ENCODE results near the gene DDIT4.
"Not testable (repeated sequence)": the region's sequence is repeated elsewhere in the genome, so short reads cannot be mapped to it uniquely, and the experiment has no call there.

The DDIT4 gene

GRCh38 chr10:72267819-72268399 lies 5.8 kb upstream of the DDIT4 start:
- no peak for DNase-seq (ENCODE audit: low read depth in 1 of 2, low spot score in 1 of 2)
- H3K27me3 ChIP-seq (ENCODE audit: insufficient read depth, poor library complexity, severe bottlenecking): no peaks in the 10 kb centered on the region
- H3K4me3 ChIP-seq (replicated peaks; ENCODE audit: insufficient read depth, low read length): no peak overlapping the region
- TF ChIP-seq SPI1 (IDR thresholded peaks at IDR 0.05; ENCODE audit: borderline replicate concordance, low read depth): no peak
- no peak for TF ChIP-seq GABPA (IDR thresholded peaks at IDR 0.05; ENCODE audit: low read depth)
- no peak for TF ChIP-seq CTCF (IDR thresholded peaks at IDR 0.05; ENCODE audit: insufficient read depth, low read length)
- TF ChIP-seq REST (IDR thresholded peaks at IDR 0.05; ENCODE audit: insufficient replicate concordance, low read depth): no peak
- TF ChIP-seq POLR2AphosphoS5 (IDR thresholded peaks at IDR 0.05; ENCODE audit: low read depth): no peak
- H3K27ac ChIP-seq (replicated peaks): no peak overlapping the region

GRCh38 chr10:72268475-72269200 lies 5.1 kb upstream of the DDIT4 start:
- DNase-seq (ENCODE audit: low read depth in 1 of 2, low spot score in 1 of 2); H3K27ac ChIP-seq (replicated peaks); H3K4me3 ChIP-seq (replicated peaks; ENCODE audit: insufficient read depth, low read length); H3K27me3 ChIP-seq (ENCODE audit: insufficient read depth, poor library complexity, severe bottlenecking): not testable (repeated sequence)

- no peak for TF ChIP-seq CTCF (IDR thresholded peaks at IDR 0.05; ENCODE audit: insufficient read depth, low read length)
- TF ChIP-seq GABPA (IDR thresholded peaks at IDR 0.05; ENCODE audit: low read depth): no peak
- TF ChIP-seq POLR2AphosphoS5 (IDR thresholded peaks at IDR 0.05; ENCODE audit: low read depth): no peak
- no peak for TF ChIP-seq REST (IDR thresholded peaks at IDR 0.05; ENCODE audit: insufficient replicate concordance, low read depth)
- TF ChIP-seq SPI1 (IDR thresholded peaks at IDR 0.05; ENCODE audit: borderline replicate concordance, low read depth): no peak
- H3K4me3 ChIP-seq (replicated peaks; ENCODE audit: insufficient read depth, low read length): no peak overlapping the region
- no peaks in the 10 kb centered on the region for H3K27me3 ChIP-seq (ENCODE audit: insufficient read depth, poor library complexity, severe bottlenecking)
- no peak for DNase-seq (ENCODE audit: low read depth in 1 of 2, low spot score in 1 of 2)
- H3K27ac ChIP-seq (replicated peaks): no peak overlapping the region
These were observed 3.0 kb upstream of the DDIT4 start for GRCh38 chr10:72270607-72271281.

- Histone ChIP-seq H3K27ac (replicated peaks) (no peak overlapping the region), H3K4me3 (replicated peaks; ENCODE audit: insufficient read depth, low read length) (peak overlapping the region; percentile 90), H3K27me3 (ENCODE audit: insufficient read depth, poor library complexity, severe bottlenecking) (no peaks in the 10 kb centered on the region)
- peak in 1 of 2 experiments; percentile 54 for DNase-seq (ENCODE audit: low read depth in 1 of 2, low spot score in 1 of 2)
- no peak; the same call in 1 of the 2 replicates for TF ChIP-seq POLR2AphosphoS5 (IDR thresholded peaks at IDR 0.05; ENCODE audit: low read depth)
- no peak for TF ChIP-seq GABPA (IDR thresholded peaks at IDR 0.05; ENCODE audit: low read depth)
- TF ChIP-seq REST (IDR thresholded peaks at IDR 0.05; ENCODE audit: insufficient replicate concordance, low read depth): no peak
- TF ChIP-seq SPI1 (IDR thresholded peaks at IDR 0.05; ENCODE audit: borderline replicate concordance, low read depth): no peak
- TF ChIP-seq CTCF (IDR thresholded peaks at IDR 0.05; ENCODE audit: insufficient read depth, low read length): no peak
These were observed 875 bp upstream of the DDIT4 start for GRCh38 chr10:72272689-72273409.

All from HL-60 (cell line).